Stomach smooth muscle (tissue), 2 donors: ENCODE measurements around the gene MIDN.

Experiments
- H3K27ac ChIP-seq: one replicate; pipeline ENCODE4 v1.7.0; 2013; ENCODE audit warnings: mild to moderate bottlenecking, low read length, inconsistent platforms
- H3K27me3 ChIP-seq, 2 donors: one replicate each; pipeline ENCODE4 v1.7.0; 2013; ENCODE audit warnings: low read length in 2 of 2; ENCODE audit not compliant: insufficient read depth in 2 of 2, control insufficient read depth in 1 of 2
- H3K36me3 ChIP-seq, 2 donors: one replicate each; pipeline ENCODE4 v1.7.0; 2013; ENCODE audit warnings: low read length in 2 of 2; ENCODE audit not compliant: control insufficient read depth in 2 of 2, insufficient read depth in 2 of 2
- H3K4me1 ChIP-seq: one replicate; pipeline ENCODE4 v1.7.0; 2013; ENCODE audit warnings: low read length; ENCODE audit not compliant: control insufficient read depth, insufficient read depth
- H3K4me3 ChIP-seq, 2 donors: one replicate each; pipeline ENCODE4 v1.7.0; 2013; ENCODE audit warnings: low read length in 2 of 2
- H3K9ac ChIP-seq, 2 donors: one replicate each; pipeline ENCODE4 v1.7.0; 2013; ENCODE audit warnings: low read length in 2 of 2, mild to moderate bottlenecking in 1 of 2
- H3K9me3 ChIP-seq, 2 donors: one replicate each; pipeline ENCODE4 v1.7.0; 2013; ENCODE audit warnings: low read length in 2 of 2; ENCODE audit not compliant: control insufficient read depth in 2 of 2
- donor health status: healthy.
- donor health status: Pancreatic carcinoma.

Gene MIDN

GRCh38 chr19:1282588-1283206, 34.3 kb downstream of the MIDN start:
- no peak overlapping the region for H3K9ac ChIP-seq
- H3K27ac ChIP-seq = no peak overlapping the region
- H3K4me1 ChIP-seq = peaks cover 5% of the 10 kb centered on the region
- no peaks in the 10 kb centered on the region for H3K9me3 ChIP-seq
- H3K4me3 ChIP-seq = no peak overlapping the region
- H3K27me3 ChIP-seq = peaks cover 28 to 42% of the 10 kb centered on the region in 2 donors
- H3K36me3 ChIP-seq = peaks cover 3 to 7% of the 10 kb centered on the region in 2 donors

GRCh38 chr19:1283207-1283916, 35.0 kb downstream of the MIDN start:
- peaks cover 5% of the 10 kb centered on the region for H3K4me1 ChIP-seq
- no peak overlapping the region for H3K27ac ChIP-seq
- peaks cover 3 to 7% of the 10 kb centered on the region in 2 donors for H3K36me3 ChIP-seq
- no peaks in the 10 kb centered on the region for H3K9me3 ChIP-seq
- no peak overlapping the region for H3K9ac ChIP-seq
- no peak overlapping the region for H3K4me3 ChIP-seq
- H3K27me3 ChIP-seq = peaks cover 32 to 46% of the 10 kb centered on the region in 2 donors

GRCh38 chr19:1283917-1284292, 35.5 kb downstream of the MIDN start:
- Histone ChIP-seq H3K27me3 (peaks cover 32 to 46% of the 10 kb centered on the region in 2 donors), H3K9ac (no peak overlapping the region), H3K9me3 (no peaks in the 10 kb centered on the region), H3K4me1 (peaks cover 5% of the 10 kb centered on the region), H3K27ac (no peak overlapping the region), H3K4me3 (no peak overlapping the region), H3K36me3 (peaks cover 3 to 6% of the 10 kb centered on the region in 2 donors)

- Histone ChIP-seq H3K27me3 (peaks cover 32 to 48% of the 10 kb centered on the region in 2 donors), H3K27ac (no peak overlapping the region), H3K4me3 (no peak overlapping the region)
Observed at GRCh38 chr19:1284293-1284978, 36.1 kb downstream of the MIDN start.

GRCh38 chr19:1284979-1285736, 36.8 kb downstream of the MIDN start:
- H3K27me3 ChIP-seq = peaks cover 32 to 49% of the 10 kb centered on the region in 2 donors
- no peak overlapping the region for H3K27ac ChIP-seq
- no peaks in the 10 kb centered on the region for H3K36me3 ChIP-seq
- H3K4me3 ChIP-seq = no peak overlapping the region
- no peaks in the 10 kb centered on the region for H3K9me3 ChIP-seq
- no peak overlapping the region for H3K9ac ChIP-seq
- H3K4me1 ChIP-seq = peaks cover 2% of the 10 kb centered on the region

More at GRCh38 chr19:1284293-1284978, 36.1 kb downstream of the MIDN start:
- Histone ChIP-seq H3K36me3 (peaks cover 0 to under 1% of the 10 kb centered on the region in 2 donors), H3K4me1 (peaks cover 4% of the 10 kb centered on the region), H3K9ac (no peak overlapping the region), H3K9me3 (no peaks in the 10 kb centered on the region)

- peaks cover 35 to 53% of the 10 kb centered on the region in 2 donors for H3K27me3 ChIP-seq
Observed at GRCh38 chr19:1285737-1286360, 37.5 kb downstream of the MIDN start, which contains the start of gene EFNA2. Gene EFNA2, plus strand, starts transcription at chr19:1285873. Its CDS starts 296 bp downstream, at chr19:1286169.

GRCh38 chr19:1286487-1287353, 38.3 kb downstream of the MIDN start:
- Histone ChIP-seq H3K4me1 (peaks cover 2% of the 10 kb centered on the region), H3K27me3 (peaks cover 37 to 60% of the 10 kb centered on the region in 2 donors)

More at GRCh38 chr19:1285737-1286360, 37.5 kb downstream of the MIDN start, which contains the start of gene EFNA2:
- no peak within 1 kb of the TSS for H3K27ac ChIP-seq
- H3K36me3 ChIP-seq = no peaks in the 10 kb centered on the region
- H3K4me3 ChIP-seq = no peak within 1 kb of the TSS
- no peaks in the 10 kb centered on the region for H3K9me3 ChIP-seq
- H3K9ac ChIP-seq = no peak within 1 kb of the TSS
- peaks cover 2% of the 10 kb centered on the region for H3K4me1 ChIP-seq

GRCh38 chr19:1287354-1288225, 39.2 kb downstream of the MIDN start:
- no peaks in the 10 kb centered on the region for H3K36me3 ChIP-seq
- no peak overlapping the region for H3K4me3 ChIP-seq
- H3K9me3 ChIP-seq = no peaks in the 10 kb centered on the region
- H3K27ac ChIP-seq = no peak overlapping the region
- no peak overlapping the region for H3K9ac ChIP-seq
- peaks cover 2% of the 10 kb centered on the region for H3K4me1 ChIP-seq
- peaks cover 41 to 67% of the 10 kb centered on the region in 2 donors for H3K27me3 ChIP-seq

More at GRCh38 chr19:1286487-1287353, 38.3 kb downstream of the MIDN start:
- no peaks in the 10 kb centered on the region for H3K36me3 ChIP-seq
- no peaks in the 10 kb centered on the region for H3K9me3 ChIP-seq
- H3K27ac ChIP-seq = no peak overlapping the region
- H3K4me3 ChIP-seq = no peak overlapping the region
- H3K9ac ChIP-seq = no peak overlapping the region

GRCh38 chr19:1288226-1288612, 39.8 kb downstream of the MIDN start:
- H3K36me3 ChIP-seq = no peaks in the 10 kb centered on the region
- H3K9me3 ChIP-seq = no peaks in the 10 kb centered on the region
- peaks cover 2% of the 10 kb centered on the region for H3K4me1 ChIP-seq
- peaks cover 40 to 61% of the 10 kb centered on the region in 2 donors for H3K27me3 ChIP-seq
- H3K27ac ChIP-seq = no peak overlapping the region
- no peak overlapping the region for H3K9ac ChIP-seq
- no peak overlapping the region for H3K4me3 ChIP-seq
